ENCODE measurements around the gene CELA2A.

DNA sequence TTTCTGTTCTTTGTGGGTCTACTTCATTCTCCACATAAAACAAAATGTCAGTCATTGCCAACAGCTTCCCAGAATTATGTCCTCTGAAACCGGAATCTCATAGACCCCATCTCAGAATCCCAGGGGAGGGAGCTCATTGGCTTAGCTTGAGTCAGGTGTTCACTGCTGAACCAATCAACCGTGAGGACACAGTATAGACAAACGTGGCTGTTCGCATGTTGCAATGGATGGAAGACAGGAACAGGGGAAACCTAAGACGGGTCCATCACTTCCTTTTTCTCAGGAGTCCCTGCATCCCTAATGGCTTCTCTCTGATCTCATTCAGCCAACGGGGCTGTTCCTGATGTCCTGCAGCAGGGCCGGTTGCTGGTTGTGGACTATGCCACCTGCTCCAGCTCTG lies 9.1 kb downstream of the CELA2A start:
- TF ChIP-seq CTCF (conservative IDR thresholded peaks at IDR 0.05; ENCODE audit: low read depth, low read length) = no peak
- TF ChIP-seq EZH2phosphoT487 (IDR thresholded peaks at IDR 0.05; ENCODE audit: borderline replicate concordance, low read length) = no peak

All from PC-3 (cell line).